GM12892 (cell line): ENCODE data around the gene NADSYN1.

ENCODE experiments used
- POLR2A ChIP-seq: IDR thresholded peaks from 2 replicates; pipeline ENCODE4 v1.6.1; 2011; ENCODE audit warnings: low read depth, low read length, control low read depth
- POLR2AphosphoS5 ChIP-seq: IDR thresholded peaks from 2 replicates; pipeline ENCODE4 v1.6.1; 2011; ENCODE audit warnings: low read depth, low read length, control low read depth
- TAF1 ChIP-seq: IDR thresholded peaks from 2 replicates; pipeline ENCODE4 v1.6.1; 2011; ENCODE audit warnings: low read depth, mild to moderate bottlenecking, control low read depth, low read length, borderline replicate concordance

- no peak for TF ChIP-seq POLR2A
- no peak for TF ChIP-seq POLR2AphosphoS5
- TF ChIP-seq TAF1: no peak
Observed at GRCh38 chr11:71467164-71467563, 14.2 kb downstream of the NADSYN1 start.
